Loucy (cell line): ENCODE results near the gene B3GNT4.

Experiments used
- H2AFZ ChIP-seq: fragments of 200-600 bp; sonication (generic); 2 replicates; pipeline ENCODE4 v1.6.0; 2016; ENCODE audit warnings: antibody characterized with exemption, mild to moderate bottlenecking, low read length, moderate library complexity
- H3F3A ChIP-seq: fragments of 200-600 bp; 2 replicates; pipeline ENCODE4 v1.6.0; 2016; ENCODE audit warnings: antibody characterized with exemption, low read depth, mild to moderate bottlenecking
- H3K27me3 ChIP-seq: fragments of 200-600 bp; sonication (generic); 2 replicates; pipeline ENCODE4 v1.6.1; 2014; ENCODE audit warnings: low read length, mild to moderate bottlenecking; ENCODE audit not compliant: insufficient read depth, poor library complexity, severe bottlenecking
- H3K36me3 ChIP-seq: fragments of 200-600 bp; sonication (generic); 2 replicates; pipeline ENCODE4 v1.6.1; 2016; ENCODE audit warnings: low read length; ENCODE audit not compliant: insufficient read depth
- H3K4me1 ChIP-seq: fragments of 200-600 bp; sonication (generic); 2 replicates; pipeline ENCODE4 v1.5.1; 2014; ENCODE audit warnings: low read length, mild to moderate bottlenecking; ENCODE audit not compliant: insufficient read depth, poor library complexity, severe bottlenecking
- H3K4me2 ChIP-seq: fragments of 200-600 bp; sonication (generic); 2 replicates; pipeline ENCODE4 v1.6.0; 2014; ENCODE audit warnings: antibody characterized with exemption, low read length, low read depth, mild to moderate bottlenecking; ENCODE audit not compliant: poor library complexity, severe bottlenecking
- H3K4me3 ChIP-seq: fragments of 200-600 bp; sonication (generic); 2 replicates; pipeline ENCODE4 v1.5.1; 2014; ENCODE audit warnings: low read length, mild to moderate bottlenecking, mixed read lengths; ENCODE audit not compliant: poor library complexity, severe bottlenecking
- H3K79me2 ChIP-seq: fragments of 200-600 bp; sonication (generic); 2 replicates; pipeline ENCODE4 v1.6.1; 2014; ENCODE audit warnings: low read length; ENCODE audit not compliant: insufficient read depth
- H3K9ac ChIP-seq: fragments of 200-600 bp; sonication (generic); 2 replicates; pipeline ENCODE4 v1.6.0; 2014; ENCODE audit warnings: mild to moderate bottlenecking, low read depth, low read length, moderate library complexity; ENCODE audit not compliant: poor library complexity, severe bottlenecking
- H3K9me2 ChIP-seq: fragments of 200-600 bp; sonication (generic); replicated peaks from 2 replicates; pipeline ENCODE4 v1.6.1; 2016; ENCODE audit warnings: low read depth, low read length, mixed read lengths
- H3K9me3 ChIP-seq: fragments of 200-600 bp; sonication (generic); 2 replicates; pipeline ENCODE4 v1.6.1; 2014; ENCODE audit warnings: mild to moderate bottlenecking, antibody characterized with exemption, low read length, low read depth; ENCODE audit not compliant: insufficient read depth
- H4K20me1 ChIP-seq: fragments of 200-600 bp; sonication (generic); 2 replicates; pipeline ENCODE4 v1.6.0; 2014; ENCODE audit warnings: antibody characterized with exemption, low read length, mild to moderate bottlenecking; ENCODE audit not compliant: insufficient read depth, poor library complexity, severe bottlenecking
- CTCF ChIP-seq: fragments of 200-600 bp; sonication (generic); conservative IDR thresholded peaks from 2 replicates; pipeline ENCODE4 v1.5.1; 2014; ENCODE audit warnings: mild to moderate bottlenecking, antibody characterized with exemption, low read length
- EZH2phosphoT487 ChIP-seq: fragments of 200-600 bp; IDR thresholded peaks from 2 replicates; pipeline ENCODE4 v1.6.1; 2018; ENCODE audit warnings: antibody characterized with exemption, mild to moderate bottlenecking, moderate library complexity, borderline replicate concordance

The B3GNT4 gene

GRCh38 chr12:122168492-122168891 lies 35.0 kb upstream of the B3GNT4 start:
- H3K9ac ChIP-seq: no peak overlapping the region
- no peaks in the 10 kb centered on the region for H3K4me1 ChIP-seq
- H3F3A ChIP-seq: no peaks in the 10 kb centered on the region
- no peaks in the 10 kb centered on the region for H3K27me3 ChIP-seq
- no peak overlapping the region for H2AFZ ChIP-seq
- no peaks in the 10 kb centered on the region for H3K9me3 ChIP-seq
- no peak for TF ChIP-seq EZH2phosphoT487
- no peak for TF ChIP-seq CTCF
- H3K4me2 ChIP-seq: no peak overlapping the region
- H3K4me3 ChIP-seq: no peak overlapping the region
- H3K36me3 ChIP-seq: no peaks in the 10 kb centered on the region
- no peaks in the 10 kb centered on the region for H3K9me2 ChIP-seq
- no peaks in the 10 kb centered on the region for H3K79me2 ChIP-seq
- H4K20me1 ChIP-seq: no peaks in the 10 kb centered on the region

GRCh38 chr12:122171399-122171798 lies 32.1 kb upstream of the B3GNT4 start:
- Histone ChIP-seq H3K4me2 (no peak overlapping the region), H3K9me3 (no peaks in the 10 kb centered on the region), H3K9ac (no peak overlapping the region), H2AFZ (no peak overlapping the region), H3K4me1 (no peaks in the 10 kb centered on the region), H3K36me3 (no peaks in the 10 kb centered on the region), H3K27me3 (no peaks in the 10 kb centered on the region), H4K20me1 (no peaks in the 10 kb centered on the region), H3K9me2 (no peaks in the 10 kb centered on the region), H3K4me3 (no peak overlapping the region), H3F3A (no peaks in the 10 kb centered on the region), H3K79me2 (no peaks in the 10 kb centered on the region)
- TF ChIP-seq CTCF (no peak), EZH2phosphoT487 (no peak)

- no peak overlapping the region for H3K4me2 ChIP-seq
- TF ChIP-seq EZH2phosphoT487: no peak
- no peak for TF ChIP-seq CTCF
- H3K27me3 ChIP-seq: no peaks in the 10 kb centered on the region
- no peaks in the 10 kb centered on the region for H3K4me1 ChIP-seq
- H3K9me2 ChIP-seq: no peaks in the 10 kb centered on the region
- no peak overlapping the region for H3K4me3 ChIP-seq
- no peaks in the 10 kb centered on the region for H3K36me3 ChIP-seq
- H3K79me2 ChIP-seq: no peaks in the 10 kb centered on the region
- H4K20me1 ChIP-seq: no peaks in the 10 kb centered on the region
- no peaks in the 10 kb centered on the region for H3F3A ChIP-seq
- H2AFZ ChIP-seq: no peak overlapping the region
- H3K9ac ChIP-seq: no peak overlapping the region
- H3K9me3 ChIP-seq: no peaks in the 10 kb centered on the region
Observed at GRCh38 chr12:122172262-122172939, 31.1 kb upstream of the B3GNT4 start.
